DMS114 treated with DMSO at 0.1 percent for 48 hours (cell line): ENCODE results near the gene DIP2C.
"Not testable (repeated sequence)": the region's sequence is repeated elsewhere in the genome, so short reads cannot be mapped to it uniquely, and the experiment has no call there.

ENCODE experiments used
- DNase-seq: peaks from one replicate; lab custom pipeline; 2025; ENCODE audit not compliant: unreplicated experiment; lab: John Stamatoyannopoulos, UW

The DIP2C gene

DNA sequence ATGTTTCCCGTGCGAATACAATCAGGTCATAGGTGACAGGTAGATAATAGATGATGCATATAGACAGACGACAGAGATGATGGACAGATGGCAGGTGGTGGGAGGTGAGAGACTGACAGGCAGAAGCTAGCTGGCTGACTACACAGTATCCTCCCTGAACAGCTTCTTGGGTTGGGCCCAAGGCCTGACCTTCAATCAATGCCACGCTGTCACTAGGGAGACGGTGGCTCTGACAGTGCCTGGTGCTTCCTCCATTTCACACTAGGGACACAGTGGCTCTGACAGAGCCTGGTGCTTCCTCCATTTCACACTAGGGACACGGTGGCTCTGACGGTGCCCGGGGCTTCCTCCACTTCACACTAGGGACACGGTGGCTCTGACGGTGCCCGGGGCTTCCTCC, 200.1 kb downstream of the DIP2C start:
- DNase-seq: no peak

DNA sequence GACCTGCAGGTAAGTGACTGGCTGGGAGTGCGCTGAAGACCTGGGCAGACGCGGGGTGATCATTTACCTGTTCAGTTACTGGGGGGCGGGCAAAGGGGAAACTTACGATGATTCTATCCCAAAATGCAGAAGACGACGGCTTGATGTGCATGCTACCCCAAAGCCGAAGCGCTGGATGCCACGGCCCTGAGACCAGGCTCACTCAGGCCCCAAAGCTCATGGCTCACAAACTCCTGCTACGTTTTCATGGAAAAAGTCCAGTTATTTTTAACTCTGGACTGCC, 200.6 kb downstream of the DIP2C start:
- DNase-seq: no peak

DNA sequence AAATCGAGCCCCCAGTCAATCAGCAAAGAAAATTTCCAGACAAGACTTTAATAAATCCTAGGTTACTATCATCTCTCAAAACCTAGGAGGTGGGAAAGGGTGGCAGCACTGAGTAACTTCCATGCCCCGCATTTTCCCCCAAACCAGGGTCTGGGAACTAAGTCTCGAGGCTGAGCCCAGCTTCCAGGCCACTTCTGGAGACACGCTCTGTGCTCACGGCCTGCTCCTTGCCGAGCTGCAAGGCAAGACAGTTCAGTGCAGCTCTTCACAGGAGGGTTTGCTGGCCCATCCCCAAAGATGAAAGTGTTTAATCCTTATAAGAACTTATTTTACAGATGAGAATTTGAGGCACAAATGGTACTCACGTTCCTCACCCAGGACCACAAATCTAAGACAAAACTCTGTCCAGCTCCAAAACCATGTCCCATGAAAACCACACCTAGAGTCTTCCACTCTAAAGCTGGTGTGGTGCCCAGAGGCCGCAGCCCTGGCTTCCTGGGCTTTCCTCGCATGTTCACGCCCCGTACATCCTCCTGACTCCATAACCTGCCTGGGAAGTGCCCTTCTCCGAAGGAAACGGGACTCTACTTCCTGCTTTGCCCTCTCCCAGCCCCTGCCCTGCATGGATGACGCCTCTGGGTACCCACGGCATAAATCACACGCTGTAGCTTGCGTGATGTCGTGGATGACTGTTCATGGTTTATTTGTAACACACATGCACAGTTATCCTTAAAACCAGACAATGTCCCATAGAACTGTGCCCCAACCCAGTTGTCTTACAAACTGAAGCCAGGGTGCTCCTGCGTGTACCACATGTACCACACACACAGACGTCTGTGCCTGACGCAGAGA, 201.2 kb downstream of the DIP2C start:
- no peak for DNase-seq

DNA sequence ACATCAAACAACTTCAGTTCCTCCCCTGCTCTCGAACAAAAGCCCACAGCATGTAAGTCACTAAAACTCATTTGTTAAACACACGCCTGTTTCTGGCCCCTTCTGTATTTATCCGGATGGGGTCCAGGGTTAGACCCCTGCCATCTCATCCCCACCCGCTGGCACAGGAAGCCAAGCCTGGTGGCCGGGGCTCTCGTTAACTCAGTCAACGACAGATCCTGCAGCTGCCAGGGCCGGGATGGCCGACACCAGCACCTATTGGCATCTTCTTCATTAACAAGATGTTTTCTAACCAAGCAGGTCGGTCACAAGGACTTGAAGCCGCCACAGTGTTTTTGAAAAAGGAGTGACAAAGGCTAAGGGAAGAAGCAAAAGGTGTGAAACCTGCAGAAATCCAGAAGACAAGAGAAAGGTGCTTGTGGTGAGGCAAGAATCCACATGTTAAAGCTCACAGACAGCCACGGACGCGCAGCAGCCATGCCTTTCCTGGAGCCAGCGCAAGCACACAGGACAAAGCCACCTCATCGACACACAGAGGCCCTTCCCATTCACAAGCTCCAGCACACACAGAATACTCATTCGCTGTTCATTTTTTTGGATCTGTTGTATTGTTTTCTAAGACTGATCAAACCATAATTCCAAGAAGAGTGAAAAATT, 202.7 kb downstream of the DIP2C start:
- no peak for DNase-seq

DNA sequence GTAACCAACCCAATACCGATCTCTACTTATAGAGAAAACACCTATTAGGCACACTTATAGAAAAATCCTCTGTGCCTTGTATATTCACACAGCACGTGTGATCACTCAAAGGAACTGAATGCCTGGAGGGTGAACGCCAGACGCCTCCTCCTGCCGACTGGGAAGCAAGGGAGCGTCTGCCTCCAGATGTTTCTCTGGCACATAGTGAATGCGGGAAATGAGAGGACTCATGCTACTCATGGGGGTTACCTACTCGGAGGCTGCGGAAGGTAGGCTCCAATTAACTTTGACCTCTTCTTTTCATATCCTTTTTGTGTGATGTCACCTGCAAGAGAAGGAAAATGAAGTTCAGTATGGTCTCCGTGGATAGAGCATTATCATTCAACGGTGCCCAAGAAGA, 203.3 kb downstream of the DIP2C start:
- DNase-seq: no peak

DNA sequence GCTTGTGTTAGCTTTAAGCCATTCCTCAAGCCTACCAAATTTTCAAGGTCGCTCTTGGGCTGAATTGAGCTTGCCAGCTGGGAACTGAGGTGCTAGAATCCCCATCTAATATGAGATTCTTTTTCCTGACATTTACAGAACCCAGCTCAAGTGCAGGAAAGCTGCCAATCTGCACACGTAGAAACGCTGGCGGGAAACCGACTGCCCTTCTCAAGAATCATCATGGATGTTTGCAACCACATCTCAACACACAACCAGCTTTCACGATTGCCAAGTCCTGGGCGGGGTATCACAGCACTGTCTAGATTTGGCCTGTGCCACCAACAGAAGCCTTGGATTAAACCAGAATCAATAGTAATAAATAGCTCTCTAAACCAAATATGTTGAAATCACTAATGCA, 203.7 kb downstream of the DIP2C start:
- DNase-seq: no peak

DNA sequence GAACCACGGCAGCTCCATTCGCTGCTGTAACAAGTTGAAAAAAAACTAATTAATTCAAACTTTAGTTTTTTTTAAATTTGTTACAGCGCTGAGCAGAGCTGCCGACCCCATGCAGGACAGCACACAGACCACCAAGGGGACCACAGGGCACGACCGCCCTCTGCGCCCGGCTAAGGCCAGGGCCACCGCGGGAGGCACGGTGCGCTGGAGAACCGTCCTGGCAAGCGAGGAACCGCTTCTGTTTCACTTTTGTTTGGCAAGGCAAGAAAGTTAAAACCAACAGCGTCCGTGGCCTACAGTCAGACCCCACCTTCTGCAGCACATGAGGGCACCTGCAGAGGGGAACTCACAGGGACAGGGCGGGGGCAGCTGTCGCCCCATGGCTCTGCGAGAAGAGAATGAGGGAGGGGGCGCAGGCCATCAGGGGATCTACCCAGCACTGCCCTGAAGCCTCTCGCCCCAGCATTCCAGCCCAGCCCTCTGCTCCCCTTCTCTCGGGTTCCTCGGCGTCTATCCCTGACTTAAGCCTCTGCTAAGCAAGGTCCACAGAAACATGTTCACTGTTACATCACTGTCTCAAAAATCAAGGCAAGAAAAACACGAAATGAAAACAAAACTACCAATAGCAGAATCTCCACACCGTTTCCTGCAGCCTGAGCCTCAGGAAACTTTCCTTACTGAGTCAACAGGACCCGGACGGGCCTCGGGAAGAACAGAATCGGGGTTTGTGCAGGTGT, 204.4 kb downstream of the DIP2C start:
- no peak for DNase-seq

DNA sequence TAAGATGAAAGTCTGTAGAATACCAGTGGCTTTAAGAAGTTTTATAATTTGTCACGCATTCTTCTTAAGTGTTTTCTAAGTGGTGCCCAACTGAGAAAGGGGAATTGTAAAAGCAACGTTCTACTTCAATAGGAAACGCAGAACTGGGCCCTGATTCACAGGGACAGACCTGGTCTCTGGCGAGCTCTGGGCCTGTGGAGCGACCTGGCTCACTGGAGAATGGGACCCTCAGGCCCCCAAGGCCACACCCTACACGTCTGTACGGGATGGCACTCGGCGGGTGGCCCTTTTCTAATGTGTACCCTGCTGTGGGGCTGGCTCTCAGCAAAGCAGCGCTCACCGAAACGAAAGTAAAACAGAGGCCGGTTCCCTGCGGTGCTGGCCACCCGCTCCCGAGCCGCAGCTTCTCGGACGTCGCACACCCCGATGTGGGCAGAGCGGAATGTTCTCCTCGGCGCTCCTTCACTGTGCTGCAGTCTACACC, 205.0 kb downstream of the DIP2C start:
- no peak for DNase-seq

DNA sequence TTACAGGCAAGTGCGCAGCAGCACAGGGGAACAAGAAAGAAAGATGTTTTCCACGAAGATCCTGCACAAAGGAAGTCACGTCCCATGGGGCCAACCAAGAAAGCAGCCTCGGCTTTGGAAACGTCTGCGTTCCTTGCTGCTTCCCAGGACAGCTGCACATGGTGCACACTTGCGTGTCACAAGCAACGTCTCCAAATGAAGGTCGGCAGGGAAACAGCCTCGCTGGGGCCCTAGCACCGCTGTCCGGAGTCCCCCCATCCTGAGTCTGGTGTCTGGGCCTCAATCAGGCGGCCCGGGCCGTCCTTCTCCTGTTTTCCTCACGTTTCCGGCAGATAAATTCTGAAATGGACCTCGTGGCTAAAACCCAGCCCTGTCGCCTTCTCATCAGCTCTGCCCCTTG, 206.2 kb downstream of the DIP2C start:
- DNase-seq: no peak

DNA sequence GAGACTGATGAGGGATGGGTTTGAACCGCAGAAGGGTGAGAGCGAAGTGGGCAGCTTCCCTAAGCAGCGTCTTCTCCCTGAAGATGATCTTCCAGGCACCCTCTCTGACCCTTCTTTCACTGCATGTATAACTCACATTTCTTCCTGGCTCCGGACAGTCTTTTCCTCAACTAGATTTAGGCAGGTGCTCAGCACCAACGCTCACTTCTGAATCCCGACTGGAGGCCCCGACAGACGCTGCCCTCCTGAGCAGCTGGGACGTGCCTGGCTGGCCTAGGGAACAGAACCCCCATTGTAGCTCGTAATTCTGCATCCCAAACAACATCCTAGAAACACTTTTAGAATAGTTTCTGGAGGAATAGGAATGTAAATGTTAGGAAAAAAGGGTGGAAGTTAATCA, 206.6 kb downstream of the DIP2C start:
- DNase-seq: no peak

DNA sequence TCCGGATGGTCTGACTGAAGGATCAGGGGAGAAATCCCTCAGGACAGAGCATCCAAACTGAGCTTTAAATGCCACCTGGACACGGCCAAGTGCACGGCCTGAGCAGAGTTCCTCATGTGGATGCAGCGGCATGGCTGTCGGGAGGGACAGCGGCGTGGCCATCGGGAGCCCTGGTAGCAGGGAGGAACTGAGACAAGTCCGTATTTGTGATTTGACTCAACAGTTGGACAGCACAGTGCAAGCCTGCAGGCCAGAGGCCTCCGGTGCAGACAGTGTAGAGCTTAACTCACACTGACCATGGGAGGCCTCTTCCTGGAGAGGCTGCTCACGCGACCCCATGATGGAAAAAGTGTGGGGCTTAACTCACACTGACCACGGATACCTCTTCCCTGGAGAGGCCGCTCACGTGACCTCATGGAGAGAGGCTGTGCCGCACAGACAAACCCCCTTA, 207.4 kb downstream of the DIP2C start:
- DNase-seq: no peak

DNA sequence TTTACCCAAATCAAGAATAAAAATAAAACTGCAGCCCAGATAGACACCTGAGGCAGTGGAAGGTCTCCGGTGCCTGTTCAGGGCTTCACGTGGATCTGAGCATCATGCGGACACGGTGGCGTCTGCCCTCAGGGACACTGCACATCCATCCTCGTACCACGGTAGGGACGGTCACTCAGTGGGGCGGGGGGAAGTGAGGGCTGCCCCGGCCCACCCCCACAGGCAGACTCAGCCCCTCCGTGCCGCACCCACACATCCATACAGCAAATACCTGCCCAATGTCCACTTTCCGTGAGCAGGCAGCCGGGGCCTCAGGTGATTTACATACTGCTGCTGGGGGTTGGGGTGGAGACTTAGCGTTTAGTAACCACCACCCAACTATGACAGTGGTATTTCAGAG, 207.8 kb downstream of the DIP2C start:
- no peak for DNase-seq

DNA sequence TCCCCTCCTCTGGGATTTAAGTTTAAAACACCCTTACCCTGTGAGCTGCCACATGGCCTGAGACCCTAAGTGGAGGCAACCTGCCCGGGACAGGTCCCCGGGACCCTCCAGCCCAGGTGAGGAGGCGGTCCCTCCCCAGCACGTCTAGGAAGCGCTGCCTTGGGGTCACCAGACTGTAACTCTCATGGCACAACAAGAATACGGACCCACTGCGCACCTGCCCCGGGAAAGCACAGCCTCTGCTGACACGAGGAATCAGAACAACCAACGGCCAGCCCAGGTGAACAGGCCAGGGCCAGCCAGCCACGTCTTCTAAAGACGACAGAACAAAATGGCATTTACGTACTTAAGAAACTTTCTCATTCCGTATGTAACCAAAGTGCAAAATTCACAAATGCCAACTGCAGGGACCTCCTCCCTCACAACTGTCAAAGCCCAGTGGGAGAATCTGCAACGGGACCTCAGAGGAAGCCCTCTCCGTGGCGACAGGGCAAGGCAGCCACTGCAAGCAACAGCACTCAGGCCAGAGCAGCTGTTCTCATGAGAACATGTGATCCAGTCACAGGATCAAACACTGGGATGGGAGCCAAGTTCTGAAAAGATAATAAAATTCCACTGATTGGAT, 208.4 kb downstream of the DIP2C start:
- DNase-seq: no peak

DNA sequence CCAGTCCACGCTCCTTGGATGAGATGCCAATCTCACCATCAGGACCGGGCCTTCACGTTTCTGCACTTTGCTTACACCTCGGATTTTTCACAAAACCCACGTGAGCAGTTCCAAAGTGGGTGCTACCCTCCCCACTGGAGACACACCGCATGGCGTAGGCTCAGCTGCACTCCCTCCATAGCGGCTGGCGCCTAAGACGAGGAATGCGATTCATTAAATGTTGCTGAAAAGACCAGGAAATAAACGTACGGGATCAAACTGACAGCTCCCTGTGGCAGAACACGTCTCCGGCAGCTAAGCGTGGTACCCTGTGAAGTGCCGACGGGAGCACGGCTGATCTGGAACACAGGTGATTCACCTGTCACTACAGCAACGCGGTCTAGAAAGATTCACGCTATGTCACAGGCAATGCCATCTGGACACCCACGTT, 209.0 kb downstream of the DIP2C start:
- DNase-seq: no peak

DNA sequence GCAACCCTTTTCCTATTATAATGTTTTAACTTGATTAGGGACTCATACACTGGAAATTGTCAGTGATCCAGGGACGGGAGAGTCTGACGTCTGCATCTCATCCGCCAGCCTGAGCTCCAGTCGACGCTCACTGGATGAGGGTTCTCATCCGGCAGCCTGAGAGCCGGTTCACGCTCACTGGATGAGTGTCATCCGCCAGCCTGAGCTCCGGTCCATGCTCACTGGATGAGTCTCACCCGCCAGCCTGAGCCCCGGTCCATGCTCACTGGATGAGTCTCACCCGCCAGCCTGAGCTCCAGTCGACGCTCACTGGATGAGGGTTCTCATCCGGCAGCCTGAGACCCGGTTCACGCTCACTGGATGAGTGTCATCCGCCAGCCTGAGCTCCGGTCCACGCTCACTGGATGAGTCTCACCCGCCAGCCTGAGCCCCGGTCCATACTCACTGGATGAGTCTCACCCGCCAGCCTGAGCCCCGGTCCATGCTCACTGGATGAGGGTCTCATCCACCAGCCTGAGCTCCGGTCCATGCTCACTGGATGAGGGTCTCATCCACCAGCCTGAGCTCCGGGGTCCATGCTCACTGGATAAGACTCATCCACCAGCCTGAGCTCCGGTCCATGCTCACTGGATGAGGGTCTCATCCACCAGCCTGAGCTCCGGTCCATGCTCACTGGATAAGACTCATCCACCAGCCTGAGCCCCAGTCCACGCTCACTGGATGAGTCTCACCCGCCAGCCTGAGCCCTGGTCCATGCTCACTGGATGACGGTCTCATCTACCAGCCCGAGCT, 209.6 kb downstream of the DIP2C start:
- not testable (repeated sequence) for DNase-seq

DNA sequence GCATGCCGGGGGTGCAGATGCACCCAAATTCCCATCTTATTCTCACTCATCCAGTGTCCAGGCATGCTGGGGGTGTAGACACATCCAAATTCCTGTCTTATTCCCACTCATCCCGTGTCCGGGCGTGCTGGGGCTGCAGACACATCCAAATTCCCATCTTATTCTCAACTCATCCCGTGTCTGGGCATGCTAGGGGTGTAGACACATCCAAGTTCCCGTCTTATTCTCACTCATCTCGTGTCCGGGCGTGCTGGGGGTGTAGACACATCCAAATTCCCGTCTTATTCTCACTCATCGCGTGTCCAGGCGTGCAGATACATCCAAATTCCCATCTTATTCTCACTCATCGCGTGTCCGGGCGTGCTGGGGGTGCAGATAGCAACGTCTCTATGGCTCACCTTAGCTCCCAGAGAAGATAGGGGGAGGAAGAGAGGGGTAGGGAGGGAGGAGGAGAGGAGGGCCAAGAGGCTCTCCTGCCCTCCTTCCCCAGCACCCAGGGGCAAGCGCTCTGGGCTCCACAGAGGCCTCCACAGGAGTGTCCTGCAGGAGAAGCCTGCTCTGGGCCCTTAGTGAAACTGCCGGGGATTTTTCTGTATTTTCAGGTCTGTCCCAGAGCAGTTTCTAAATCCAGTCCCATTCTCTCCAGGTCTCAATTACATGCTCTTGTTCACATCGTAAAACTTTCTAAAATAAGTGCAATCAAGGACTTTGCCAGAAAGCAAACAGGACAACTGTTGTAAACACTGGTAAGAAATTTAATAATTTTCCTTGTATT, 210.8 kb downstream of the DIP2C start:
- no peak for DNase-seq

DNA sequence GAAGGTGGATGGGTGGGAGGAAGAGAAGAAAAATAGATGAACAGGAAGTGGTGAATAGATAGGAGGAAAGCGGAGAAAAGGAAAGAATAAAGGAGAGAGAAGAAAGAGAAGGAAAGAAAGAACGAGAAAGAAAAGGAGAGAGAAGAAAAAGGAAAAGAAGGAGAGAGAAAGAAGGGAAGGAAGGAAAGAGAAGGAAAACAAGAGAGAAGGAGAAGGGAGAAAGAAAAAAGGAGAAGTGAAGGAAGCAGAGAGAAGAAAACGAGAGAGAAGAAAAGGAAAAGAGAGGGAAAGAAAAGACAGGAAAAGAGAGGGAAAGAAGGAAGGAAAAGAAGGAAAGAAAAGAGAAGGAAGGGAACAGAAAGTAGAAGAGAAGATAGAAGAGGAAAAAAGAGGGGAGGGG, 211.8 kb downstream of the DIP2C start:
- no peak for DNase-seq

DNA sequence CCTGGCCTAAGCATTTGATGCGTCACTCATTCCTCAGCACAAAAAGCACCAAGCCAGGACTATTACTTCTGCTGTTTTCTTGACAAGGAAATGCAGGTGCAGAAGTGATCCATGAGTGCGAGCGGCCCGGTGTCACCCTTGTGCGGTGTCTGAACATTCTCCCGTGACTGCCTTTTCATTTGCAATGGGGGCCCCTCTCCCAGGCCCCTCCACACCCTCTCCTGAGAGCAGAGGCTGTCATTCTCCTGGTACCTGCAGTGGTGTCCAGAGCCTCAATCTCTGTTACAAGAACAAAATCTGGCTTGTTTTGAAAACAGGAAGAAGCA, 213.1 kb downstream of the DIP2C start:
- DNase-seq: no peak

DNA sequence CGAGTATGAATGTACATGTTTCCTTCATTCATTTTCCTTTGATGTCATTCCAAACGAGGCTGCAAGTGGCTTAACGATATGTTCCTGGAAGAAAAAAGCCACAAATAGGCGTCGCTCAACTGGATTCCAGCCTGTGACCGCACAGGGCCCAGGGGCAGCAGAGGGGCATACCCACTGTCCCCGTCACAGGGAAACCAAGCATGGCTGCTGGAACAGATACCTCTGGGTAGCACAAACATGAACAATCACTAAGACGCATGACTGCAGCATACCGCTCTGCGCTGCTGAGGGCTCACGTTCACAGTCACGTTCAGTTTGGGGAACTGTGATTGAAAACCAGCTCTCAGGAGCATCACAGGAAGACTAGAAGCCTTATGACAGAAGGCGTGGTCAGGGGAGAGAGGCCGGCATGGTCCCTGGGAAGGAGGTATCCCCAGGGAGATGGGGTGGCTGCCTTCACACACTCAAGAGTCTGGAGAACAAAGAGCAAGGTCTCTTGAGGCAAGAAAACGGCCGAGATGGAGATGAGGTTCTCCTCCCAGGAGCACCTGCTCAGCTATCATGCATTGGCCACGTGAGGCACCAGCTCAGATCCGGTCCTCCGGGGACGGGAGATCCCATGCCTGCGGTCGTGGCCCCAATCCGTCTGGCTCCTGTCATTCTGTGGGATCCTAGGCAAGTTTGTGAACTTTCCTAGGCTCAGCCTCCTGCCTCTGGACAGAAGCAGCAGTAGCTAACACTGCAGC, 213.6 kb downstream of the DIP2C start:
- no peak for DNase-seq
